Measurements from ENCODE around the gene TBL1XR1. TPM values are rescaled to one million over a fixed set of nuclear protein-coding genes. Genes with fewer than 3 reads are reported as not detected.

TBL1XR1 gene
- total RNA-seq, 1 donor from 2014 or later, result 169 TPM

DNA sequence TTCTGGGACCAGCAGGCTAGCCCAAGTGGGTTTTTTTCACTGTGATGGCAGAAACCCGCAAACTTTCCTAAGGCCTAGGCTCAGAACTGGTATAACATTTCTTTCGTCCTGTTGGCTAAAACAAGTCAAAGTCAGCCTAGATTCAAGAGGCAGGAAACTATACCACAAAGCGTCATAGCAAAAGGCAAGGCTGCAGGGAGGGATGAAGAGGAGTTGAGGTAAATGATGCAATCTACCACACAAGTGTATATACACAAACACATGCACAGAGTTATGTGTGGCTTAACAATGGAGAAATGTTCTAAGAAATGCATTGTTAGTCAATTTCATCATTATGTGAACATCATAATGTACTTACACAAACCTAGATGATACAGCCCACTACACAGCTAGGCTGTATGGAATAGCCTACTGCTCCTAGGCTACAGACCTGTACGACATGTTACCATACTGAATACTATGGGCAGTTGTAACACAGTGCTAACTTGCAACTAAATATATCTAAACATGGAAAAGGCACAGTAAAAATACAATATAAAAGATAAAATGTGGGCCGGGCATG is 225.6 kb downstream of the TBL1XR1 start:
- intact Hi-C loops (cut with micrococcal nuclease), result no loop called here

DNA sequence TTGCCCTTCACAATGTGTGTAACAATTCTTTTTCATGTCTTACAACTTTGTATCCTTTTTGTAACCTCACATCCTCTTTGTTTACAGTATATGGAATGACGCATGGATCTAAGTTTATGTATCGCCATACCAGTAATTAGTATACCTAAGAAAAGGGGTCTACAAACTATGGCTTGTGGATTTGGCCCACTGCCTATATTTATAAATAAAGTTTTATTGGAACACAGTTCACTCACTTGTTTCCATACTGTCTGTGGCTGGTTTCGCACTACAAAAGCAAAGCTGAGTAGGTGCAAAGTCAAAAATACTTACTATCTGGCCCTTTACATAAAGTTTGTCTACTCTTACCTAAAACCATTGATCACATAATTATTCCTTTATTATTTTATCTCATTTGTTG is 226.5 kb downstream of the TBL1XR1 start:
- intact Hi-C loops (cut with micrococcal nuclease), result no loop called here

DNA sequence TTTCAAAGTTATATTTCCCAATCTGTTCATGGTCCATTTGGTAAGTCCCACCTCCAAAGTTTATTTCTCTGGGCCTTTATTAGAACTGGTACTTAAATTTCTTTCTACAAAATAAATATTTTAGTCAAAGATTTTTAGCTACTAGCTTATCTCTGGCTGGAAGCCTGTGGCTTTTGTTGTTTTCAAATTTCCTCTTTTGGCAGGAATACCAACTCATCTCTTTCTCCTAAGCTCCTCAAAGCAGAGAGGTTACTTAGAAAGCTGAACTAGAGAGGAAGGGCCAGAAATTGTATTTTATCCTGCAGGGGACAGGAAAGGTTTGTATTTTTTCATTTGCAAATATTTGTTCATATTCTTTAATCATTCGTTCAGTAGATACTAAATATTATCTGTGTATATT is 227.8 kb downstream of the TBL1XR1 start:
- intact Hi-C loops (cut with micrococcal nuclease), result no loop called here

Data from T-helper 2 cell treated with Interferon-gamma antibody and Interleukin-4, amounts not matched to agents 100 ng/mL and 5 ng/mL, for 36 hours (primary cell).